RPMI7951 (cell line): ENCODE results near the gene ADSL. TPM values are rescaled to one million over a fixed set of nuclear protein-coding genes. Genes with fewer than 3 reads are reported as not detected.
A peak's percentile ranks its signal among the peaks of the same experiment; 100 is the strongest.

Experiments
- DNase-seq: peaks from one replicate; pipeline ENCODE4 v3.0.0-alpha.2; 2012; ENCODE audit warnings: low read depth
- total RNA-seq: library from RNA; depleted of rRNA; stranded (reverse); fragments of >200 nt; shearing (Covaris generic); gene quantifications from 2 replicates; pipeline ENCODE4 v1.2.3, GENCODE V29; 2014; rRNA removed

Gene ADSL
- total RNA-seq, 1 experiment from 2014 or later = 129 TPM

DNA sequence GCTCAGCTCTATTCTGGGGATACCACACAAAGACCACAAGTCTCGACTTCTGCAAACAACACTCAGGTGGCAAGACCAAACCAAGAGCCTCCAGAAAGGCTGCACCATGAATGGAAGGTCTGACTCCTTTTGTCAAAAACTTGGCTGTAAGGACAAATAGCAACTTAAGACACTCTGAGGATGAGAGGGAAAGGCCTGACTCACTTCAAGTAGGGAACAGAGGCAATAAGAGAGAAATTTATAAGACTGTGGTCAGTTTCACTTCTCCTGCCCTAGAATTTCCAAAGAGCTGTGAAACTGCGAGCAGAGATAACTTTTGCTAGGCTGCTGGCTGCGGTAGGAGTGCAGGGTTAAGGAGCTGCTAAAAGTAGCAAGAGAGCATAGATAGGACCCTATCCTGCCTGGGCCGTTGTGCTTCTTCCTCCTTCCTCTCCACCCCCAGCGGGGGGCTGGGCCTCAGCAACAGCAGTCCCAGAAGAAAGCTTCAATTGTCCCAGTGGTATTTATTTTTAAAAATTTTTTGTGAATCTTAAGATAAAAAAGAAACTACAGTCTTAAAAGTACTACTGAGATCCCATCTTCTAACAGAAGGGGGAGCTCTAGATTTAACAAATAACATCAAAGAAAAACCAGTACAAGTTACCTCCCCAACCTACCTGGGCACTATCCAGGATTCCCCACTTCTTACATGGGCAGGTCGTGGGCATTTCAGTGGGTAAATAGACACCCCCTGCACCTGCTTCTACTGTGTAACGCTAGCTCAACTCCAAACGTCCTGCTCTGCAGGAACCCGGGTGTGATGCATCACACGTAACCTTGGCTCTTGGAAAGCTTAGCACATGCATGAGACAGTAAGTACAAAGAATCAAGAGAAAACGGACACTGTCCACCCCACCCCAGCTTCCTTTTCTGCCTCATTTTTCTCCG, 90.5 kb downstream of the ADSL start:
- DNase-seq = peak; percentile 41

Other genes starting within 250 kb of the ADSL start
- 9.5 and 14.4 TPM in 2 replicates for gene TNRC6B, start 168.6 kb upstream of the ADSL start, total RNA-seq
- 28.8 and 29.8 TPM in 2 replicates for gene SGSM3, start 24.1 kb downstream of the ADSL start, total RNA-seq